ENCODE results near the gene PPL. TPM values are rescaled to one million over a fixed set of nuclear protein-coding genes. Genes with fewer than 3 reads are reported as not detected.

Gene PPL
- polyA plus RNA-seq, 3 donors, result 0.02 TPM; not detected in 2

DNA sequence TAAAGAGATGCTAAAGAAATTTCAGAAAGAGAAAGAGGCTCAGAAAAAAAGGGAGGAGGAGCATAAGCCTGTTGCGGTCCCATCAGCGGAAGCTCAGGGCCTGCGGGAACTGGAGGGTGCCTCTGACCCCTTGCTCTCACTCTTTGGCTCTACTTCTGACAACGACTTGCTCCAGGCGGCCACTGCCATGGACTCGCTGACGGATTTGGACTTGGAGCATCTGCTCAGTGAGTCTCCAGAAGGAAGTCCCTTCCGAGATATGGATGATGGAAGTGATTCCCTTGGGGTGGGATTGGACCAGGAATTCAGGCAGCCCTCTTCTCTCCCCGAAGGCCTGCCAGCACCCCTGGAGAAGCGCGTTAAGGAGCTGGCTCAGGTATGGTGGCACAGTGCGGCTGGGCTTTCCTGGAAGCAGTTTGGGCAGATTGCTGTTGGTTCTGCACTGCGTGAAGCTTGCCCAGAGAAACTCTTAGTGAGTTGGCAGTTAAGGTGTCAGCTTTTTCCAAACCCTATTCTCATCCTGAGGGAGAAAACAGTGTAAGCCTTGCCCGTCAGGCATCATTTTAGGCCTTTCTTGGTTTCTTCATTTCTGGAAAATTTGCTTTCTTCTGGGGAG, 76.1 kb downstream of the PPL start:
- peak overlapping the region in 1 of 7 donors; percentile 51 for H3K27ac Mint-ChIP-seq
- H3K27me3 Mint-ChIP-seq (ENCODE audit: low read depth in 3 of 3), result peaks cover 0 to 2% (median 0%) of the 10 kb centered on the region in 3 donors
- Histone ChIP-seq H4K20me1 (ENCODE audit: insufficient read depth, low read length) (peaks cover 82% of the 10 kb centered on the region), H2AFZ (ENCODE audit: insufficient read depth, low read depth, low read length, poor library complexity, severe bottlenecking) (no peak overlapping the region), H3K4me1 (ENCODE audit: control insufficient read depth in 1 of 2, insufficient read depth in 2 of 2, low read length in 2 of 2) (peaks cover 7 to 8% of the 10 kb centered on the region in 2 donors), H3K4me2 (replicated peaks; ENCODE audit: extremely low read depth, low read length, poor library complexity, severe bottlenecking) (no peak overlapping the region), H3K36me3 (replicated peaks in 1 of 2; ENCODE audit: control insufficient read depth in 1 of 2, insufficient read depth in 2 of 2, low read length in 2 of 2) (peaks cover 89 to 90% of the 10 kb centered on the region in 2 donors), H3K27ac (ENCODE audit: low read depth in 1 of 2, low read length in 2 of 2) (no peak overlapping the region), H3K9me3 (replicated peaks in 1 of 2; ENCODE audit: control insufficient read depth in 1 of 2, insufficient read depth in 1 of 2, low read length in 2 of 2) (no peaks in the 10 kb centered on the region), H3K9ac (ENCODE audit: insufficient read depth, low read length, poor library complexity, severe bottlenecking) (no peak overlapping the region), H3K27me3 (ENCODE audit: control insufficient read depth in 2 of 2, insufficient read depth in 2 of 2, low read length in 2 of 2) (no peaks in the 10 kb centered on the region), H3K79me2 (ENCODE audit: insufficient read depth, low read length) (peaks cover 80% of the 10 kb centered on the region), H3K4me3 (replicated peaks in 1 of 3; ENCODE audit: low read depth in 2 of 3, low read length in 3 of 3) (no peak overlapping the region)
- H3K4me3 Mint-ChIP-seq, result no peak overlapping the region
- intact Hi-C loops (cut with micrococcal nuclease), result no loop called here
- TF ChIP-seq, protein P1, sequence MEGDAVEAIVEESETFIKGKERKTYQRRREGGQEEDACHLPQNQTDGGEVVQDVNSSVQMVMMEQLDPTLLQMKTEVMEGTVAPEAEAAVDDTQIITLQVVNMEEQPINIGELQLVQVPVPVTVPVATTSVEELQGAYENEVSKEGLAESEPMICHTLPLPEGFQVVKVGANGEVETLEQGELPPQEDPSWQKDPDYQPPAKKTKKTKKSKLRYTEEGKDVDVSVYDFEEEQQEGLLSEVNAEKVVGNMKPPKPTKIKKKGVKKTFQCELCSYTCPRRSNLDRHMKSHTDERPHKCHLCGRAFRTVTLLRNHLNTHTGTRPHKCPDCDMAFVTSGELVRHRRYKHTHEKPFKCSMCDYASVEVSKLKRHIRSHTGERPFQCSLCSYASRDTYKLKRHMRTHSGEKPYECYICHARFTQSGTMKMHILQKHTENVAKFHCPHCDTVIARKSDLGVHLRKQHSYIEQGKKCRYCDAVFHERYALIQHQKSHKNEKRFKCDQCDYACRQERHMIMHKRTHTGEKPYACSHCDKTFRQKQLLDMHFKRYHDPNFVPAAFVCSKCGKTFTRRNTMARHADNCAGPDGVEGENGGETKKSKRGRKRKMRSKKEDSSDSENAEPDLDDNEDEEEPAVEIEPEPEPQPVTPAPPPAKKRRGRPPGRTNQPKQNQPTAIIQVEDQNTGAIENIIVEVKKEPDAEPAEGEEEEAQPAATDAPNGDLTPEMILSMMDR (IDR thresholded peaks at IDR 0.05), result no peak
- no peak for DNase-seq
- peaks cover 71 to 90% of the 10 kb centered on the region in 2 donors for H3K36me3 Mint-ChIP-seq
- WGBS (ENCODE audit: insufficient coverage), result 100% methylated on average over 7 of the region's 14 CpGs
- peaks cover 22% of the 10 kb centered on the region for H3K4me1 Mint-ChIP-seq
- H3K9me3 Mint-ChIP-seq, result peaks cover 0 to 1% (median 0%) of the 10 kb centered on the region in 7 donors

DNA sequence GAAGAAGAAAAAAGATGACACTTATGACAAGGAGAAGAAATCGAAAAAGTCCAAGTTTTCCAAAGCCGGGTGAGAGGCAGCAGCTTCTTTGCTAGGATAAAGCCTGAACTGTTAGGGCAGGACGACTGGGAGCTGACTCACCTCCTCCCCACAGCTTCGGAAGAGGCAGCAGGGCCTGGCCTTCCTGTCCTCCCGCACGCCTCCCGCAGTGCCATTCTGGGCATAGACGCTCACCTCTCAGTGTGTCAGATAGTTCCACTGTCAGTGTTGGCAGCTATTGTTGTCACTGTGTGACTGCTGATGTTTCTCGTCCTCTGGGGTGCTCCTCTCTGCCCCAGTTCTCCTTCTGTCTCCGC, 77.1 kb downstream of the PPL start:
- intact Hi-C loops (cut with micrococcal nuclease), result no loop called here
- Mint-ChIP-seq H3K27ac (peak overlapping the region in 3 of 7 donors; percentile 15 to 76 (median 68)), H3K9me3 (peaks cover 0 to 1% (median 0%) of the 10 kb centered on the region in 7 donors), H3K27me3 (ENCODE audit: low read depth in 3 of 3) (peaks cover 0 to 2% (median 0%) of the 10 kb centered on the region in 3 donors), H3K36me3 (peaks cover 75 to 93% of the 10 kb centered on the region in 2 donors), H3K4me3 (no peak overlapping the region), H3K4me1 (peaks cover 22% of the 10 kb centered on the region)
- H3K4me2 ChIP-seq (replicated peaks; ENCODE audit: extremely low read depth, low read length, poor library complexity, severe bottlenecking), result no peak overlapping the region
- H3K36me3 ChIP-seq (replicated peaks in 1 of 2; ENCODE audit: control insufficient read depth in 1 of 2, insufficient read depth in 2 of 2, low read length in 2 of 2), result peaks cover 97 to 100% of the 10 kb centered on the region in 2 donors
- peaks cover 82% of the 10 kb centered on the region for H3K79me2 ChIP-seq (ENCODE audit: insufficient read depth, low read length)
- no peak overlapping the region for H2AFZ ChIP-seq (ENCODE audit: insufficient read depth, low read depth, low read length, poor library complexity, severe bottlenecking)
- peaks cover 83% of the 10 kb centered on the region for H4K20me1 ChIP-seq (ENCODE audit: insufficient read depth, low read length)
- no peak overlapping the region for H3K4me3 ChIP-seq (replicated peaks in 1 of 3; ENCODE audit: low read depth in 2 of 3, low read length in 3 of 3)
- no peaks in the 10 kb centered on the region for H3K9me3 ChIP-seq (replicated peaks in 1 of 2; ENCODE audit: control insufficient read depth in 1 of 2, insufficient read depth in 1 of 2, low read length in 2 of 2)
- no peaks in the 10 kb centered on the region for H3K27me3 ChIP-seq (ENCODE audit: control insufficient read depth in 2 of 2, insufficient read depth in 2 of 2, low read length in 2 of 2)
- no peak overlapping the region for H3K27ac ChIP-seq (ENCODE audit: low read depth in 1 of 2, low read length in 2 of 2)
- 98% methylated on average over 10 of the region's 10 CpGs for WGBS (ENCODE audit: insufficient coverage)
- no peak overlapping the region for H3K9ac ChIP-seq (ENCODE audit: insufficient read depth, low read length, poor library complexity, severe bottlenecking)
- TF ChIP-seq, protein P1 (IDR thresholded peaks at IDR 0.05), result no peak
- no peak for DNase-seq
- H3K4me1 ChIP-seq (ENCODE audit: control insufficient read depth in 1 of 2, insufficient read depth in 2 of 2, low read length in 2 of 2), result peaks cover 7 to 8% of the 10 kb centered on the region in 2 donors
